GM19463 (cell line): Measurements from ENCODE around the gene CRTAP.
"Not testable (repeated sequence)": the region's sequence is repeated elsewhere in the genome, so short reads cannot be mapped to it uniquely, and the experiment has no call there.

Source experiments
- ATAC-seq: cut with Tn5 transposase; IDR thresholded peaks from one replicate; pipeline ENCODE4 v1.9.1; 2021; ENCODE audit warnings: mild to moderate bottlenecking, moderate library complexity; ENCODE audit not compliant: unreplicated experiment

CRTAP gene

DNA sequence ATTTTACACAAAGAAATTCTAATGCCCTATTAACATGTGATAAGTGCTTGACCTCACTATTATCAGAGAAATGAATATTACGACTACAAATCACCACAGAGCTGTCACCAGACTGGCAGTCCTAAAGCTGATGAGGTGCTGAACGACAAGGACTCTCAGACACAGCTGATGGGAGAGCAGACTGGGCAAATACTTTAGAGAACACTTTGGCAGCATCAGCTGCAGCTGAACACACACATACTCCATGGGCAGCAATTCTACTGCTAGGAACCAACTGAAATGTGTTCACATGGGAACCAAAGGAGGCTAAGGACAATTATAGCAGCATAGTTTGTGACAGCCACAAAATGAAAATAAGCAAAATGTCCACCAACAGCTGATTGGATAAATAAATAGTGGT is 59.3 kb downstream of the CRTAP start:
- no peak for ATAC-seq

DNA sequence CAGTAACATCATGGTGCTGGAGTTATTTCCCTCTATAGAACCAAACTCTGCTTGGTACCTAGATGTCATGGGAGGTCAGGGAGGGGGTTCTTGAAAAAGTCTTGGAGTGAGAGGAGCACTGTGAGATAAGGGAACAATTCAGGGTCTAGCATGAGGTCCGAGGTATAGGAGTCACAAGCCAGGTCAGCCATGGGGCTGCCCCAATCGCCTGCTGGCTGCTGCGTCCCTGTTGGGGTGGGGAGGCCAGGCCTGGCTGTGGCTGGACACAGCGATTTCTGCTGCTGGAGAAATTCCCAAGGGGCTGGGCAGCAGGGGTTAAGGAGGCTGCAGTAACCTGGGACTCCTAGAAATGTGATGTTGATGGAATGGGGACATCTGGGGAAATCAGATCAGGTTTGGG is 59.9 kb downstream of the CRTAP start:
- ATAC-seq: no peak

DNA sequence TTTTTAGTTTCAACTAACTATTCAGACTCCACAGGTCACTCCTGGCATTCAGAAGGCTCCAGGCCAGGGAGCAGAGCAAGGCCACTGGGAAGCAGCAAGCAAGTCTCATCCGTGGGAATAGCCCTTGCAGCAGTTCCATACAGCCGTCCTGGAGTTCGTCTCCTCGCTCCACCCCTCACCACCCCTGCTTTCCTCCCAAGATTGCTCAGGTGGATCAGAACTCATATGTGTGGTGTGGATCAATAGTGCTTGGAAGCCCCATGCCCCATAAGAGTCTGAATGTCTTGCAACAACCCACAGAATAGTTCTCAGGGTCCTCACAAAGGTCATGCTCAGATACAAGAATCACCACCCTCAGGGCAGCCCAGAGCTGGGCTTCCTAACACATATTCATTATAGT is 60.3 kb downstream of the CRTAP start:
- ATAC-seq: no peak

DNA sequence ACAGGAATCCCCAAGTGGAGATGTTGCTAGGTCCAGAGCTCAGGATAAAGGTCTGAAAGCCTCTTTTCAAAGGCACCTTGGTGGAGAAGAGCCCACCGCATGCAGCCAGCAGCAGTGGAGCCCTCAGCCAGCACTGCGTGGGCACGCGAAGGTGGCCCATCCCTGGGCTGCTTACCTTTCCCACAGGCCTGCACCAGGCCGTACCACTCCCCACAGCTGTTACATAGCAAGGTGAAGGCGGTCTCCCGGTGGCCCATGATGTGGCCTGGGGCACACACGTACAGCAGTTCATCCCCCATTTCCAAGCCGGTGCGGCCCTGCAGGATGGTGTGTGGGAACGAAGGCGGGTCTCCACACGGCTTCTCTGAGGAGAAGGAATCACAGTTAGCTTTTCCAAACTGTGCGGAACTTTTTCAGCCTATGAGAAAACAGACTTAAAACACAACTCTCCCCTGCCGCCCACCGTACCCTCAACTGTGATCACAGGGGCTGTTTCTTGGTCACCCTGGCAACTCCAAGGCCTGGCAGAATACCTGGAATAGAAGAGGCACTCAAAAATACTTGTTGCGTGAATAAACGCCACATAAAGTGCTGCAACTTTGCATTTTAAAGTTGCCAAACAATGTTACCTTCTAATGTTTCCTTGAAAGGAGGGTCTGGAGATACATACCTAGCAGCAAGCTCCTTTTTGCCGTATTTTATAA is 61.0 kb downstream of the CRTAP start:
- ATAC-seq: no peak

DNA sequence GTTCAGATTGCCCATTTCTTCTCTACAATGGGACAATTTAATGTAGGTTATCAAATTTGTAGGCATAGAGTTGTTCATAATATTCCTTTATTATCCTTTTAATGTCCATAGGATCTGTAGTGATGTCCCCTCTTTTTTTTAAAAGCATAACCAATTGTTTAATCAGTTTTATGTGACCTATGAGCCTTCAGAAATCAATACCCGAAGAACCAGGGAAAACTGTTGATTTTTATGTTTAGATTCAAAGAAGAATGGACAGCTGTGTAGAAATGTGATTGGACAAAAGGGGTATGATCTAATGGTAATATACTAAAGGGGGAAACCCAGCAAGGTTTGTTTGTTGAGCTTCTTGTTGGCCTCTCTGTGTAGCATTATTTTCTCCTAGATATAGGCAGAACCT is 65.3 kb downstream of the CRTAP start:
- ATAC-seq: no peak

DNA sequence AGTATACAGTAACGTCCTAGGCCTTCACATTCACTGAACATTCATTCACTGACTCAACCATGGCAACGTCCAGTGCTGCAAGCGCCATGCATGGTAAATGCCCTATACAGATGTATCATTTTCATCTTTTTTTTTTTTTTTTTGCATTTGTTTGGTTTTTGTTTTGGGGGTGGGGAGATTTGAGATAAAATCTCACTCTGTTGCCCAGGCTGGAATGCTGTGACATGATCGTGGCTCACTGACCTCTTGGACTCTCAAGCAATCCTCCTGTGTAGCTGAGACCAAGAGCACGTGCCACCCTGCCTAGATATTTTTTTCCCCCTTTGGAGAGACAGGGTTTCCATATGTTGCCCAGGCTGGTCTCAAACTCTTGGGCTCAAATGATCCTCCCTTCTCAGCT is 67.4 kb downstream of the CRTAP start:
- no peak for ATAC-seq

DNA sequence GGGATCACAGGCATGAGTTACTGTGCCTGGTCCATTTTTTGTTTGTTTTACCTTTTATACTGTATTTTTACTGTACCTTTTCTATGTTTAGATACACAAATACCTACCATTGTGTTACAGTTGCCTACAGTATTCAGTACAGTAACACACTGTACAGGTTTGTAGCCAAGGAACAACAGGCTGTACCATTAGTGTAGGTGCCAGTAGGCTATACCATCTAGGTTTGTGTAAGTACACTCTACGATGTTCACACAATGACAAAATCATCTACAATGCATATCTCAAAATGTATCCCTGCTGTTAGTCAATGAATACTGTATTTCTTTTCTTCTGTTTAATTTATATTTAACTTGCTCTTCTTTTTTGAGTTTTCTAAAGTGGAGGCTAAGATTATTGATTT is 67.8 kb downstream of the CRTAP start:
- ATAC-seq: not testable (repeated sequence)

DNA sequence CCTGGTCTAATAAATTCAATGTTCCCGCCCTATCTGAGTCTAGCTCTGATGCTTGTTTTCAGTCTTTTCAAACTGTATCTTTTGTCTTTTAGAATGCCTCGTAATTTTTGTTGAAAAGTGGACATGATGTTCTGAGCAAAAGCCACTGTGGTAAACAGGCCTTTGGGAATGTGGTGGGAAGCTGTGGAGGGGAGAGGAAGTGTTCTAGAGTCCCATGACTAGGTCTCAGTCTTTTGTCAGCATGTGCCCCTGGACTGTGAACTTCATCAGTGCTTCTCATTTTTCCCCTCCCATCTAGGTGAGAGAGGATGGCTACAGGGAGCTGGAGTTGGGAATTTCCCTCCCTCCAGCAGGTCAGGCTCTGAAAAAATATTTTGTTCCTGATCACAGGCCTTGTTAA is 71.0 kb downstream of the CRTAP start:
- ATAC-seq: no peak

DNA sequence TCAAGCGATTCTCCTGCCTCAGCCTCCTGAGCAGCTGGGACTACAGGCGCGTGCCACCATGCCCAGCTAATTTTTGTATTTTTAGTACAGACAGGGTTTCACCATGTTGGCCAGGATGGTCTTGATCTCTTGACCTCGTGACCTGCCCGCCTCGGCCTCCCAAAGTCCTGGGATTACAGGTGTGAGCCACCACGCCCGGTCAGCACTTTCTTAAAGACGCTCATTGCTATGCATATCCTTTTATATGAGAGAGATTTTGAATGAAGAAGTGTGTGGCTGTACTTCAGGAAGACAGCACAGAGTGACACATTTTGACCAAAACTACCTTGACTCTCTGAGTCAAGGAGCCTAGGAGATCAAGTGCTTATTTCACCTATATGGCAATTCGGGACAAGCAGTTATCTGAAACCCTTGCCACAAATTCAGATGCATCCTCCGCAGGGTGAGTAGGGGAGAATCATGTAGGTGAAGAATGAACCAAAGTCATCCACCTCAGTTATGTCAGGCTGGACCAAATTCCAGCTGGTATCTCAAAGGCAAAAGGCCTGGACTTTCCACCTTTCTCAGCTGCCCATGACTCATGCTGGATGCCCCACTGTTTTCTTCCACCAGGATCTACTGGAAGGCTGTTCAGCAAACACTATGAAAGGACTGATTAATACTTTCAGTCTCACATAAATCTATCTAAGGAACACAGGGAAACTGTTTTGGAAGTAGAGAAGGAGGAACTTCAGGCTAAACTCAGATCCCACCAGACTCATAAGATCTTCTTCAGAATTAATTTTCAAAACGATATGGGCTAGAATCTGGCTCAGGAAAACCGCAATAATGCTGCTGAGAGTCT is 72.9 kb downstream of the CRTAP start:
- no peak for ATAC-seq

DNA sequence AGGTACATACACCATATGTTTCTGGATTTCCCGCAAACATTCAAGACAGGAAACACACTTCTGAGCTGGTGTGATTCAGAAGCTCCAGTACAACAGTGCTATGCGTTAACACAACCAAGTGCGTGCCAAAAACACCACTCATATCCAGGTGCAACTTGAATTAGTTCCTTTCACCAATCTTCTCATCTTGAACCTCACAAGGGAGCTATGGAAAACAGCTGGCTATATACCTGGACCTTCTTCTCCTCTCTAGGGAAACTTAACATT is 73.5 kb downstream of the CRTAP start:
- no peak for ATAC-seq

DNA sequence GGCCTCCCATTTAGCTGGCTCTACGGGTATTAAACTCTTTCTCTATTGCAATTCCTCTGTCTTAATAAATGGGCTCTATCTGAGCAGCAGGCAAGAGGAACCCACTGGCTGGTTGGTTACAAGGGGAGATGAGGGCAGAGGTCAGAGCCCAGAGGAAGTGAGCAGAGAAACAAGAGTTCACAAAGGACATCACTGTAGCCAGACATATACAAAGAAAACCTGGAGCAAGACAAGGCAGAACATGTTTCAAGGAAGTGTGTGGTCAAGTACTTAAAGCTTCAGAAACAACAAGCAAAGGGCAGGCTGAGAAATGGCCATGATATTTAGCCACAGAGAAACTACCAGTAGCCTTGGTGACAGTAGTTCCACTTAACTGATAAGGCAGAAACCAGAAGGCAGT is 80.5 kb downstream of the CRTAP start:
- no peak for ATAC-seq

DNA sequence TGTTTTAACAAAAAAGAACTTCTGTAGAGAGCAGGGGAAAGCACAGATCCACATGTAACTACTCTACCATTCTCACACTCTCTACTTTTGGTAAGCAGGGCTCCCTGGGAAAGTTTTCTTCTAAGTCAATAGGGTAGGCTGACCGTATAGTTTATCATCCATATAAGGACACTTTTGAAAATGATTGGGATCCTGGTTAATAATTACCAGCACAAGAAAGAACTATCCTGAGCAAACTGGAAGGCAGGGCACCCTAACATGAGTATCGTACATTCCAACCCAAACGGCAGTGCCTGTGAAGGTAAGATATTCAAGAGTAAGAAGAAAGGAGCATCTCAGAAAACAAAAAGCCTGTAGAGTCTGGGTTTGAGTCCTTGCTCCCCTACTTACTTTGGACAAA is 82.7 kb downstream of the CRTAP start:
- ATAC-seq: no peak
